A204.1 (cell line): ENCODE data around the gene ACLY.
"Not testable (repeated sequence)": the region's sequence is repeated elsewhere in the genome, so short reads cannot be mapped to it uniquely, and the experiment has no call there.

Experiments
- FAIRE-seq: peaks from 2 replicates; lab custom pipeline; 2012; peaks lifted over from hg19 to GRCh38; lab: Jason Lieb, UNC

Gene ACLY

GRCh38 chr17:41829961-41830360 lies 88.8 kb downstream of the ACLY start:
- FAIRE-seq, result not testable (repeated sequence)

- FAIRE-seq, result no peak
These were observed 93.4 kb downstream of the ACLY start for GRCh38 chr17:41825175-41825845.

- FAIRE-seq, result no peak
These were observed 94.7 kb downstream of the ACLY start for GRCh38 chr17:41824086-41824485.

GRCh38 chr17:41823580-41823979 lies 95.2 kb downstream of the ACLY start:
- FAIRE-seq, result no peak

GRCh38 chr17:41823141-41823524 lies 95.6 kb downstream of the ACLY start:
- FAIRE-seq, result no peak

GRCh38 chr17:41822216-41823140 lies 96.3 kb downstream of the ACLY start:
- no peak for FAIRE-seq

- FAIRE-seq, result no peak
These were observed 97.0 kb downstream of the ACLY start for GRCh38 chr17:41821776-41822175.

- FAIRE-seq, result no peak
These were observed 100.7 kb downstream of the ACLY start for GRCh38 chr17:41818024-41818423.
